IMR-90 (cell line): ENCODE data around the gene RANBP3.

Source experiments
- BHLHE40 ChIP-seq: fragments of 150-350 bp; IDR thresholded peaks from 2 replicates; pipeline ENCODE4 v1.6.1; 2016; ENCODE audit warnings: mild to moderate bottlenecking, low read depth, low read length
- CEBPB ChIP-seq: IDR thresholded peaks from 2 replicates; pipeline ENCODE4 v1.6.1; 2012; ENCODE audit warnings: low read depth, low read length, improper control_type of control experiment
- CTCF ChIP-seq: conservative IDR thresholded peaks from 2 replicates; pipeline ENCODE4 v1.5.1; 2012; ENCODE audit warnings: mild to moderate bottlenecking, low read depth, low read length, improper control_type of control experiment
- ELK1 ChIP-seq: fragments of 150-350 bp; IDR thresholded peaks from 2 replicates; pipeline ENCODE4 v1.6.1; 2016; ENCODE audit warnings: low read depth, mild to moderate bottlenecking, low read length, moderate library complexity, borderline replicate concordance
- MAZ ChIP-seq: IDR thresholded peaks from 2 replicates; pipeline ENCODE4 v1.6.1; 2012; ENCODE audit warnings: low read depth, mild to moderate bottlenecking, low read length, improper control_type of control experiment, moderate library complexity, borderline replicate concordance
- MXI1 ChIP-seq: IDR thresholded peaks from 2 replicates; pipeline ENCODE4 v1.6.1; 2012; ENCODE audit warnings: low read depth, mild to moderate bottlenecking, low read length, moderate library complexity, borderline replicate concordance
- NFE2L2 ChIP-seq: fragments of 150-350 bp; IDR thresholded peaks from 2 replicates; pipeline ENCODE4 v1.6.1; 2016; ENCODE audit warnings: low read depth, mild to moderate bottlenecking, low read length
- POLR2A ChIP-seq: IDR thresholded peaks from 2 replicates; pipeline ENCODE4 v1.6.1; 2012; ENCODE audit warnings: mild to moderate bottlenecking, low read depth, low read length
- RFX5 ChIP-seq: IDR thresholded peaks from 2 replicates; pipeline ENCODE4 v1.8.0; 2012; ENCODE audit warnings: low read depth, mild to moderate bottlenecking, low read length, moderate library complexity
- SMC3 ChIP-seq: fragments of 150-350 bp; IDR thresholded peaks from 2 replicates; pipeline ENCODE4 v1.6.1; 2016; ENCODE audit warnings: low read depth, mild to moderate bottlenecking, antibody characterized with exemption, low read length, moderate library complexity
- TF ChIP-seq, protein P1 (sequence below): fragments of 150-350 bp; IDR thresholded peaks from 2 replicates; pipeline ENCODE4 v1.6.1; 2017; ENCODE audit warnings: mild to moderate bottlenecking, antibody characterized with exemption, low read length, low read depth

- TF ChIP-seq CTCF (no peak), POLR2A (no peak), BHLHE40 (no peak), MAZ (no peak), SMC3 (no peak), RFX5 (no peak), MXI1 (no peak), NFE2L2 (no peak), ELK1 (no peak), CEBPB (no peak)
- TF ChIP-seq, protein P1, sequence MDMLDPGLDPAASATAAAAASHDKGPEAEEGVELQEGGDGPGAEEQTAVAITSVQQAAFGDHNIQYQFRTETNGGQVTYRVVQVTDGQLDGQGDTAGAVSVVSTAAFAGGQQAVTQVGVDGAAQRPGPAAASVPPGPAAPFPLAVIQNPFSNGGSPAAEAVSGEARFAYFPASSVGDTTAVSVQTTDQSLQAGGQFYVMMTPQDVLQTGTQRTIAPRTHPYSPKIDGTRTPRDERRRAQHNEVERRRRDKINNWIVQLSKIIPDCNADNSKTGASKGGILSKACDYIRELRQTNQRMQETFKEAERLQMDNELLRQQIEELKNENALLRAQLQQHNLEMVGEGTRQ = no peak
Measured at GRCh38 chr19:6020972-6021805, 43.2 kb upstream of the RANBP3 start.
